ENCODE results near the gene DMXL2.
A peak's percentile ranks its signal among the peaks of the same experiment; 100 is the strongest.
"Not testable (repeated sequence)": the region's sequence is repeated elsewhere in the genome, so short reads cannot be mapped to it uniquely, and the experiment has no call there.

DMXL2 gene
- total RNA-seq, result 8.1 to 22.5 reads per million in 2 donors

GRCh38 chr15:51622604-51623370, at the start of gene DMXL2:
DMXL2 (minus strand) TSS chr15:51622771; CDS start chr15:51622545, 226 bp downstream.
- DNase-seq, result peak; percentile 42

- DNase-seq, result no peak
Measured at GRCh38 chr15:51672155-51672687, 49.6 kb upstream of the DMXL2 start.

GRCh38 chr15:51669381-51669780, 46.8 kb upstream of the DMXL2 start:
- no peak for DNase-seq

- no peak for DNase-seq
Measured at GRCh38 chr15:51668446-51668845, 45.9 kb upstream of the DMXL2 start.

- no peak for DNase-seq
Measured at GRCh38 chr15:51667478-51667877, 44.9 kb upstream of the DMXL2 start.

GRCh38 chr15:51661072-51661471, 38.5 kb upstream of the DMXL2 start:
- DNase-seq, result no peak

GRCh38 chr15:51658664-51659063, 36.1 kb upstream of the DMXL2 start:
- no peak for DNase-seq

- not testable (repeated sequence) for DNase-seq
Measured at GRCh38 chr15:51655401-51656057, 33.0 kb upstream of the DMXL2 start.

GRCh38 chr15:51652084-51652668, 29.6 kb upstream of the DMXL2 start:
- no peak for DNase-seq

- no peak for DNase-seq
Measured at GRCh38 chr15:51649659-51650521, 27.3 kb upstream of the DMXL2 start.

GRCh38 chr15:51648643-51649042, 26.1 kb upstream of the DMXL2 start:
- DNase-seq, result not testable (repeated sequence)

- not testable (repeated sequence) for DNase-seq
Measured at GRCh38 chr15:51648101-51648500, 25.5 kb upstream of the DMXL2 start.

- no peak for DNase-seq
Measured at GRCh38 chr15:51647128-51647562, 24.6 kb upstream of the DMXL2 start.

GRCh38 chr15:51642696-51643095, 20.1 kb upstream of the DMXL2 start:
- no peak for DNase-seq

- DNase-seq, result no peak
Measured at GRCh38 chr15:51641490-51642130, 19.0 kb upstream of the DMXL2 start.

- DNase-seq, result no peak
Measured at GRCh38 chr15:51634591-51635198, 12.1 kb upstream of the DMXL2 start.

- DNase-seq, result no peak
Measured at GRCh38 chr15:51629612-51630011, 7.0 kb upstream of the DMXL2 start.

- DNase-seq, result no peak
Measured at GRCh38 chr15:51625236-51625635, 2.7 kb upstream of the DMXL2 start.

GRCh38 chr15:51624022-51624421, 1.5 kb upstream of the DMXL2 start:
- no peak for DNase-seq

GRCh38 chr15:51623386-51623938, 891 bp upstream of the DMXL2 start:
- DNase-seq, result no peak

GRCh38 chr15:51621936-51622603, 501 bp downstream of the DMXL2 start:
- peak; percentile 14 for DNase-seq

Measured in activated gamma-delta T cell (primary cell).